Astrocyte of the cerebellum (primary cell): Measurements from ENCODE around the gene PTAR1.

ENCODE experiments used
- DNase-seq: peaks from one replicate; pipeline ENCODE4 v3.0.0-alpha.2; 2011; ENCODE audit warnings: low read depth
- H3K4me3 ChIP-seq: 2 replicates; pipeline ENCODE4 v1.5.1; 2011; ENCODE audit warnings: mild to moderate bottlenecking, low read depth, low read length, moderate library complexity
- in situ Hi-C: cut with HindIII; loops from 2 replicates; pipeline ENCODE4 v1.10.0; 2017; ENCODE audit warnings: low sequenced_read_pairs
- TF ChIP-seq, protein P1 (sequence below): IDR thresholded peaks from 2 replicates; pipeline ENCODE4 v1.5.1; 2012; ENCODE audit warnings: low read length, low read depth, moderate library complexity, mild to moderate bottlenecking; ENCODE audit errors: missing control alignments

The PTAR1 gene

DNA sequence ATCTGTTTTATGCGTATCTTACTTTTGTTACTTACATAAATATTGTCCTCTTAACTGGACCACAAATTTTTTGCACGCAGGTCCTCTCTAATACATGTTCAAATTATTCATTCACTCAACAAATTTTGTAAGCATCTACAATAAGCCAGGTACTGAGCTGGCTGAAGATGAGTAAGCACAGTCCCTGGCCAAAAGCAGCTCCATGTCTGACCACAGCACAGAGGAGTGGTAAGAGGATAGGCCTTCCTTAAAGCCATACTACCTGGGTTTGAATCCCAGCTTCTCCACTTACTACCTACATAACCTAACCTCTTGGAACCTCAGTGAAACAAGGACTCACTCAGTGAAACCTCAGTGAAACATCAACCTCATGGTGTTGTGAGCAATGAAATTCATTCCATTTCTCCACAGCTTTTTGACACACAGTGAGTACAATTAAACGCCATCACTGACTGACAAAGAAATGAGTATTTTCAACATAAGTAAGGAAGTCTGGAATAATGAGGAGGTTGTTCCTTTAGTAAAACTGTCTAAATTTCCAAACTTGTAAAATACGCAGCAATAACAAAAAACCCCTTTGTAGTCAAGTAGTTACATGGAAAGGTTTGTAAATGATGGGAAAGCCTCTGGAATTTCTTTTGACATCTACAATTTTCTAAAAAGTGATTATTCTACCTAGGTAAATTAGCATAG lies 15.0 kb downstream of the PTAR1 start:
- TF ChIP-seq, protein P1, sequence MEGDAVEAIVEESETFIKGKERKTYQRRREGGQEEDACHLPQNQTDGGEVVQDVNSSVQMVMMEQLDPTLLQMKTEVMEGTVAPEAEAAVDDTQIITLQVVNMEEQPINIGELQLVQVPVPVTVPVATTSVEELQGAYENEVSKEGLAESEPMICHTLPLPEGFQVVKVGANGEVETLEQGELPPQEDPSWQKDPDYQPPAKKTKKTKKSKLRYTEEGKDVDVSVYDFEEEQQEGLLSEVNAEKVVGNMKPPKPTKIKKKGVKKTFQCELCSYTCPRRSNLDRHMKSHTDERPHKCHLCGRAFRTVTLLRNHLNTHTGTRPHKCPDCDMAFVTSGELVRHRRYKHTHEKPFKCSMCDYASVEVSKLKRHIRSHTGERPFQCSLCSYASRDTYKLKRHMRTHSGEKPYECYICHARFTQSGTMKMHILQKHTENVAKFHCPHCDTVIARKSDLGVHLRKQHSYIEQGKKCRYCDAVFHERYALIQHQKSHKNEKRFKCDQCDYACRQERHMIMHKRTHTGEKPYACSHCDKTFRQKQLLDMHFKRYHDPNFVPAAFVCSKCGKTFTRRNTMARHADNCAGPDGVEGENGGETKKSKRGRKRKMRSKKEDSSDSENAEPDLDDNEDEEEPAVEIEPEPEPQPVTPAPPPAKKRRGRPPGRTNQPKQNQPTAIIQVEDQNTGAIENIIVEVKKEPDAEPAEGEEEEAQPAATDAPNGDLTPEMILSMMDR, result no peak
- in situ Hi-C loops, result no loop called here
- H3K4me3 ChIP-seq, result no peak overlapping the region
- DNase-seq, result no peak

DNA sequence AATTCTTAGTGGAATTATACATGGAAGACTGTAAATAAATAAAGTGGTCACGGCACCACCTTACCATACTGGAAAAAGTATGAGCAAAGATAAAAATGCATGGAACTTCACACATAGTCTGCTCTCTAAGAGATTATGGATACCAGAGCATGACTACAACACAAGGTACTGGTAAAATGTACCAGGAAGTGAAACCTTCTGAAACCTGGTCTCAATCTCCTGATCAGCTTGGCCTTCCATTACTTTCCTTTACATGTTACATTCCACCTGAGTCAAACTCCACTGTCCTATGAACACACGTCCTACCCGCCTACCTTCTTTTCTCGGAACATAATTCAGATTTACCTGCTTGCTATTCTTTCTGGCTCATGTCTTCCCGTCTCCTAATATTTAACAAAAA lies 15.9 kb downstream of the PTAR1 start:
- H3K4me3 ChIP-seq, result no peak overlapping the region
- TF ChIP-seq, protein P1, result no peak
- in situ Hi-C loops, result no loop called here
- DNase-seq, result no peak

DNA sequence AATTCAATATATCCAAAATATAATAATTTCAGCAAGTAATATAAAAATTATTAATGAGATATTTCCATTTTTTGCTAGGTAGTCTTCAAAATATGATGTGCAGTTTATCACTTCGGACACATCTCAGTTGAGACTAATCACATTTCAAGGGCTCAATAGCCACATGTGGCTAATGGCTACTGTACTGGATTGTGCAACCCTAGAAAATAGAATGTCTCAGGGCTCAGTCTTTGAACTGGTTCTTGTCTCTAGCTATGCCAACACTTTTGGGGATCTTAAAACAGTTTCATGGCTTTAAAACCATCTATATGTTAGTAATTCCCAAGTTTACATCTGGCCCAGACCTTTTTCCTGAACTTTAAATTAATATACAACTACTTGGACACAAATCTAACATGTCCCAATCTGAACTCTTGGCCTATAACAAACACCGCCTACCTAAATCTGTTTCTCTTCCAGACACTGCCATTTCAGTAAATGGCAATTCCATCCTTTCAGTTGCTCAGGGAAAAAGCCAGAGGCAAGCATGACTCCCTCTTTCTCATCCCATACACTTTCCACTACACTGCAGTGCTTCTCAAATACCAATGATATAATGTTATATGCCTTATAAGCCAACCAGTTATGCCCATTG lies 18.8 kb downstream of the PTAR1 start:
- DNase-seq, result no peak
- TF ChIP-seq, protein P1, result no peak
- no peak overlapping the region for H3K4me3 ChIP-seq
- in situ Hi-C loops, result no loop called here

DNA sequence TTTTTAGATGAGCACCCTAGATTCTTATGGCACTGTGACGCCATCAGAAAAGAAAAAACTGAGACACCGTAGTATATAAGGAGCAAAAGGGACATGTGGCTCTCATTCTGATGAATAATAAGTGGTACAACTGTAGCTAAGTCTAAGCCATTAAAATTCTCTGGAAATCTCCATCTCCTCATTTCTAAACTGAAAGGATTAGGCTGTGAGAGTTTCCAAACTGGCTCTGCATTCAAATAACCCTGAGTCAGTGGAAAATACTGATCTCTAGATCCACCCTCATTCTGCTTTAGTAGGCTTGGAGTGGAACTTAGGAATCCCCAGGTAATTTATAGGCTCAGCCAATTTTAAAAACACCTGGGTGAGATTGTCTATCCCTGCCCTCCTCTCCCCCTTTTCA lies 28.5 kb downstream of the PTAR1 start:
- in situ Hi-C loops, result no loop called here
- TF ChIP-seq, protein P1, result no peak
- no peak for DNase-seq
- no peak overlapping the region for H3K4me3 ChIP-seq

DNA sequence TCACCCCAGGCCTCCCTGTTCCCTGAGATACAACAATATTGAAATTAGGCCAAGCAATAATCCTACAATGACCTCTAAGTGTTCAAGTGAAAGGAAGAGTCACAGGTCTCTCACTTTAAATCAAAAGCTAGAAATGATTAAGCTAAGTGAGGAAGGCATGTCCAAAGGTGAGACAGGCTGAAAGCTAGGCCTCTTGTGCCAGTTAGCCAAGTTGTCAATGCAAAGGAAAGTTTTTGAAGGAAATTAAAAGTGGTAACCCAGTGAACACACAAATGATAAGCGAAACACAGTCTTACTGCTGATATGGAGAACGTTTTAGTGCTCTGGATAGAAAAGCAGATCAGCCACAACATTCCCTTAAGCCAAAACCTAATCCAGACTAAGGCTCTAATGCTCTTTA lies 39.8 kb downstream of the PTAR1 start:
- DNase-seq, result no peak
- no peak overlapping the region for H3K4me3 ChIP-seq
- in situ Hi-C loops, result no loop called here
- TF ChIP-seq, protein P1, result no peak

DNA sequence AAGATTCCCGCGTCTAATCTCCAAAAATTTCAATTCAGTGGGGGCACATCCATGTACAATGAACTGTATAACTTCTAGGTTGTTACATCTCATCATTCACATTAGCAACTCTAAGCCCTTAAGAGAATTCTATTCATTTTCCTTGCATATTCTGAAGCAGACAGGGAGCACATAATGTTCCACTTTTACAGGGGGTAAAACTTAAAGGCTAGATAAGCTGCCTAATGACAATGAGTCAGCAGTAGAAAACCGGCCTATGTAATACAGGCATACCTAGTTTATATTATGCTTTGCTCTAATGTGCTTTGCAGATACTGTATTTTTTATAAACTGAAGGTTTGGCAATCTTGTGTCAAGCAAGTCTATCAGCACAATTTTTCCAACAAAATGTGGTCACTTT lies 40.4 kb downstream of the PTAR1 start:
- no peak for DNase-seq
- TF ChIP-seq, protein P1, result no peak
- in situ Hi-C loops, result no loop called here
- no peak overlapping the region for H3K4me3 ChIP-seq
